Astrocyte (in vitro differentiated cells and primary cell): ENCODE results near the gene ZC4H2.

ENCODE experiments used
- CTCF ChIP-seq: IDR thresholded peaks from 2 replicates; pipeline ENCODE4 v1.5.1; 2011; ENCODE audit warnings: low read depth, mild to moderate bottlenecking, inconsistent platforms, low read length, moderate library complexity; ENCODE audit not compliant: insufficient read depth
- EZH2 ChIP-seq: IDR thresholded peaks from 2 replicates; pipeline ENCODE4 v1.6.1; 2012; ENCODE audit warnings: mild to moderate bottlenecking, low read length, inconsistent platforms; ENCODE audit not compliant: insufficient read depth

- TF ChIP-seq CTCF (no peak), EZH2 (no peak)
Observed at GRCh38 chrX:64894454-64895038, 81.7 kb downstream of the ZC4H2 start.
